ENCODE measurements around the gene TNP2.

GRCh38 chr16:11232852-11233726, 36.0 kb downstream of the TNP2 start:
- TF ChIP-seq CTCF (conservative IDR thresholded peaks at IDR 0.05; ENCODE audit: low read depth, low read length) (no peak), BHLHE40 (IDR thresholded peaks at IDR 0.05; ENCODE audit: low read depth, low read length) (no peak), CEBPB (IDR thresholded peaks at IDR 0.05; ENCODE audit: low read depth, low read length) (no peak), RAD21 (IDR thresholded peaks at IDR 0.05; ENCODE audit: low read length) (no peak), POLR2A (IDR thresholded peaks at IDR 0.05; ENCODE audit: low read depth, low read length) (no peak), MAFK (IDR thresholded peaks at IDR 0.05; ENCODE audit: low read depth, low read length) (no peak)
- TF ChIP-seq, protein P1, sequence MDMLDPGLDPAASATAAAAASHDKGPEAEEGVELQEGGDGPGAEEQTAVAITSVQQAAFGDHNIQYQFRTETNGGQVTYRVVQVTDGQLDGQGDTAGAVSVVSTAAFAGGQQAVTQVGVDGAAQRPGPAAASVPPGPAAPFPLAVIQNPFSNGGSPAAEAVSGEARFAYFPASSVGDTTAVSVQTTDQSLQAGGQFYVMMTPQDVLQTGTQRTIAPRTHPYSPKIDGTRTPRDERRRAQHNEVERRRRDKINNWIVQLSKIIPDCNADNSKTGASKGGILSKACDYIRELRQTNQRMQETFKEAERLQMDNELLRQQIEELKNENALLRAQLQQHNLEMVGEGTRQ (IDR thresholded peaks at IDR 0.05; ENCODE audit: low read depth, low read length), result no peak
